Right lobe of liver (tissue), 6 donors: ENCODE measurements around the gene TPSAB1. TPM values are rescaled to one million over a fixed set of nuclear protein-coding genes. Genes with fewer than 3 reads are reported as not detected.

ENCODE experiments used
- ATAC-seq, 4 donors: fragments of 200-7000 bp; cut with Tn5 transposase; one replicate each; pipeline ENCODE4 v1.9.1; 2020; ENCODE audit warnings: mild to moderate bottlenecking in 4 of 4, moderate library complexity in 4 of 4
- DNase-seq, 3 donors: peaks; one replicate each; pipeline ENCODE4 v3.0.0-alpha.2; 2020
- H3K27ac ChIP-seq, 3 donors: fragments of 200-600 bp; one replicate each; pipeline ENCODE4 v1.8.0; 2022
- H3K27me3 ChIP-seq, 2 donors: fragments of 200-600 bp; one replicate each; pipeline ENCODE4 v1.8.0; 2022
- H3K36me3 ChIP-seq, 4 donors: fragments of 200-600 bp; sonication (generic) in 1 of 4; one replicate each; pipeline versions ENCODE4 v1.5.1 to v1.8.0; 2017 to 2022; ENCODE audit warnings: control low read depth in 1 of 4
- H3K4me1 ChIP-seq, 4 donors: fragments of 200-600 bp; sonication (generic) in 1 of 4; one replicate each; pipeline versions ENCODE4 v1.5.1 to v1.8.0; 2017 to 2022; ENCODE audit warnings: control low read depth in 1 of 4
- H3K4me3 ChIP-seq, 3 donors: fragments of 200-600 bp; one replicate each; pipeline ENCODE4 v1.8.0; 2022
- H3K9me3 ChIP-seq, 4 donors: fragments of 200-600 bp; sonication (generic) in 1 of 4; one replicate each; pipeline versions ENCODE4 v1.5.1 to v1.8.0; 2017 to 2022; ENCODE audit warnings: control low read depth in 1 of 4
- CTCF ChIP-seq, 4 donors: fragments of 200-600 bp in 3 of 4; fragments of 450-650 bp in 1 of 4; IDR thresholded peaks; one replicate each; pipeline versions ENCODE4 v1.5.1 to v1.8.0; 2016 to 2022; ENCODE audit warnings: antibody characterized with exemption in 4 of 4, mild to moderate bottlenecking in 2 of 4
- POLR2A ChIP-seq: fragments of 450-650 bp; IDR thresholded peaks from one replicate; pipeline ENCODE4 v1.6.1; 2017; ENCODE audit warnings: antibody characterized with exemption, mild to moderate bottlenecking
- WGBS: methylation state at CpG from one replicate; pipeline ENCODE4 v1.1.6; 2018; ENCODE audit warnings: low coverage, low lambda C conversion rate; ENCODE audit not compliant: insufficient coverage; ENCODE audit errors: missing lambda C conversion rate; 5-methylcytosine and 5-hydroxymethylcytosine counted together
- intact Hi-C, 2 donors: fragments of 100-400 bp; cut with DNase I; formaldehyde crosslinking; loops; one replicate each; pipeline versions ENCODE4 v1.11.2 to v1.14.1; 2022
- total RNA-seq, 6 experiments: library from RNA; depleted of rRNA in 2 of 6; stranded (reverse); fragments of >200 nt in 2 of 6; fragmentation: NEBNext Ultra II Directional in 3 of 6; extraction: Animal tissue kit (Norgen Biotek cat#: 25700) in 3 of 6; gene quantifications; one replicate each; pipeline versions ENCODE4 v1.1.0 to v1.2.4, GENCODE V29; 2016 to 2023
- donor health status: DM: no; HTN: yes; CAD: no.
- donor health status: DM: no; HTN: no; CAD: no.
- donor health status: DM: no; HTN: no; CAD: no.
- donor health status: DM: no; HTN: yes; CAD: no.
- donor health status: DM: no; HTN: yes; CAD: no.

Gene TPSAB1
- total RNA-seq, 6 experiments from 2014 or later: 0.39 to 1.1 (median 0.81) TPM; not detected in 1

DNA sequence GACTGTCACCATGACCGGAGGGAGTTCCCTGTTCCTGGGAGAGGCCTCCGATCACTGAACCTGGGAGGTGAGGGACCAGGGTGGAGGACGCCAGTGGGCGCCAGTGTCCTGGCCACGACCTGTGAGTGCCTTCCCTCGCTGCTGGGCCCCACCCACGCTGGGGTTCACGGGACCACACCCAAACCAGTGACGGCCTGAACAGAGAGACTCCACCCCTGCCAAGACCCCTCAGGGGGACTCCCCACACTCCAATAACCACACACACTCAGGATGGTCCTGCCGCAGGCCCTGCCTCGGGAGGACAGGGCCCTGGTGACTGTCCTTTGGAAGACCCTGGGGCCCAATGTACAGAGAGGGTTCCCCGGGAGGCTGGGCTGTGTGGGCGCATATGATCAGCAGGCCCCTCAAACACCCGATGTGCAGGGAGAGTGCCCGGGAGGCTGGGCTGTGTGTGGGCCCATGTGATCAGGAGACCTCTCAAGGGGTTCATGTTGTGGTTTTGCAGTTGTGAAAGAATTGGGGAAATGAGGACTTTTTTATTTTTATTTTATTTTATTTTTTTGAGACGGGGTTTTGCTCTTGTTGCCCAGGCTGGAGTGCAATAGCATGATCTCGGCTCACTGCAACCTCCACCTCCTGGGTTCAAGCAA lies 41.9 kb downstream of the TPSAB1 start:
- Histone ChIP-seq H3K36me3 (no peaks in the 10 kb centered on the region), H3K9me3 (no peaks in the 10 kb centered on the region), H3K27ac (no peak overlapping the region), H3K4me1 (no peaks in the 10 kb centered on the region), H3K27me3 (no peaks in the 10 kb centered on the region), H3K4me3 (no peak overlapping the region)
- TF ChIP-seq CTCF (IDR thresholded peaks at IDR 0.05) (no peak), POLR2A (no peak)
- WGBS: 84% methylated on average over 5 of the region's 17 CpGs
- no peak for DNase-seq
- intact Hi-C loops: no loop called here
- ATAC-seq: no peak

GRCh38 chr16:1283296-1283695 lies 42.8 kb downstream of the TPSAB1 start:
- TF ChIP-seq POLR2A (no peak), CTCF (IDR thresholded peaks at IDR 0.05) (no peak)
- intact Hi-C loops: no loop called here
- H3K4me1 ChIP-seq: no peaks in the 10 kb centered on the region
- H3K4me3 ChIP-seq: no peak overlapping the region
- ATAC-seq (no peak), DNase-seq (no peak)
- H3K27me3 ChIP-seq: no peaks in the 10 kb centered on the region
- no peaks in the 10 kb centered on the region for H3K9me3 ChIP-seq
- H3K36me3 ChIP-seq: no peaks in the 10 kb centered on the region
- WGBS: 46% methylated on average over 10 of the region's 17 CpGs
- H3K27ac ChIP-seq: no peak overlapping the region

- H3K9me3 ChIP-seq: no peaks in the 10 kb centered on the region
- WGBS: 72% methylated on average over 4 of the region's 16 CpGs
- no peaks in the 10 kb centered on the region for H3K4me1 ChIP-seq
- no peak overlapping the region for H3K27ac ChIP-seq
- H3K4me3 ChIP-seq: no peak overlapping the region
- H3K36me3 ChIP-seq: no peaks in the 10 kb centered on the region
- TF ChIP-seq POLR2A (no peak), CTCF (IDR thresholded peaks at IDR 0.05) (no peak)
- DNase-seq (no peak), ATAC-seq (no peak)
- intact Hi-C loops: no loop called here
- H3K27me3 ChIP-seq: no peaks in the 10 kb centered on the region
Observed at GRCh38 chr16:1283996-1284616, 43.6 kb downstream of the TPSAB1 start.

- H3K27me3 ChIP-seq: no peaks in the 10 kb centered on the region
- 61% methylated on average over 10 of the region's 38 CpGs for WGBS
- TF ChIP-seq CTCF (IDR thresholded peaks at IDR 0.05): no peak
- no peak for TF ChIP-seq POLR2A
Observed at GRCh38 chr16:1285669-1286512, 45.4 kb downstream of the TPSAB1 start.

More at GRCh38 chr16:1285669-1286512, 45.4 kb downstream of the TPSAB1 start:
- Histone ChIP-seq H3K4me1 (peaks cover 0 to 9% (median 2%) of the 10 kb centered on the region in 4 donors), H3K9me3 (no peaks in the 10 kb centered on the region), H3K27ac (no peak overlapping the region), H3K36me3 (no peaks in the 10 kb centered on the region), H3K4me3 (no peak overlapping the region)
- DNase-seq: no peak
- intact Hi-C loops: no loop called here
- no peak for ATAC-seq
